ENCODE data around the gene CSF2RB.

DNA sequence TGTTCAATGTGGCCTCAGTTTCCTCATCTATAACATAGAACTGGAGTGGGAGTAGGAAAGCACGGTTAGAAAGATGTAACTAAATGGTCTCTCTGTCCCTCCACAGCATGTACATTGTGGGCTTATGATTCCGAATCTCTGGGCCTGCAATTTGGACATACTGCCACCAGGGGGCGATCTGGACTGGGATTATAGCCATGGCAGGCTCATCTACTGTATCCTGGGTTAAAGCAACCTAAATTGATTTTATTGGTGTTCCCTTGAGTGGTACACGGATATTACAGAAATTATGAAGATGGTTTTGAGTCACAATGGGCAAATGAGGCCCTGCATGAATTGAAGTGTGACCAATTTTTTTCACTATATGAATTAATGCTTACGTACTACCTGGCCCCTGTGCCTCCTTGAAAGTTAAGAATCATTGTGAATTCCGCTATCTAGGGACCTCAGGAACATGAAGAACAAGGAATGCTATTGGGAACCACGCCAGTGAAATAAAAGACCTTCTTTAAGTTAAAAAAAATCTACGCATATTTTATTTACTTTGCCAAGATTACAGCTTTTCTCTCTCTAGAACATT, 72.9 kb downstream of the CSF2RB start:
- TF ChIP-seq POLR2A (IDR thresholded peaks at IDR 0.05; ENCODE audit: low read length): no peak
- no peak for TF ChIP-seq GATA1 (IDR thresholded peaks at IDR 0.05; ENCODE audit: low read depth, low read length)
